ENCODE results near the gene DYNC1H1. TPM values are rescaled to one million over a fixed set of nuclear protein-coding genes. Genes with fewer than 3 reads are reported as not detected.

Gene DYNC1H1
- total and polyA plus RNA-seq, 2 of the 13 experiments (the other 11 are each of a cell fraction or from before 2014, with no cell fraction given) = 74.4 to 239 TPM

GRCh38 chr14:102086972-102087761, 122.8 kb downstream of the DYNC1H1 start, which contains the start of gene HSP90AA1 (continued):
- TF ChIP-seq USF2 (IDR thresholded peaks at IDR 0.05; ENCODE audit: low read depth, low read length) (no peak), USF2 (CRISPR knock-in tag; IDR thresholded peaks at IDR 0.05; ENCODE audit: borderline replicate concordance) (no peak), RELA (CRISPR knock-in tag; IDR thresholded peaks at IDR 0.05) (no peak), HINFP (CRISPR knock-in tag; IDR thresholded peaks at IDR 0.05; ENCODE audit: low read depth) (0 out of 2 replicates have a peak, but pooled peaks have one; percentile 1), ZNF567 (CRISPR knock-in tag; IDR thresholded peaks at IDR 0.05; ENCODE audit: borderline replicate concordance) (no peak; the same call in 1 of the 2 replicates), ZC3H13 (CRISPR knock-in tag; IDR thresholded peaks at IDR 0.05) (peak; percentile 56; the same call in 1 of the 2 replicates), ELF3 (CRISPR knock-in tag; IDR thresholded peaks at IDR 0.05) (peak; percentile 57), RERE (CRISPR knock-in tag; IDR thresholded peaks at IDR 0.05; ENCODE audit: low read depth) (no peak), CBX2 (IDR thresholded peaks at IDR 0.05; ENCODE audit: low read depth, low read length) (no peak), CBX2 (CRISPR knock-in tag; IDR thresholded peaks at IDR 0.05; ENCODE audit: low read depth) (no peak), ZNF232 (CRISPR knock-in tag; IDR thresholded peaks at IDR 0.05; ENCODE audit: borderline replicate concordance) (peak; percentile 5; the same call in 1 of the 2 replicates), SOX6 (IDR thresholded peaks at IDR 0.05) (no peak), SOX6 (CRISPR knock-in tag; IDR thresholded peaks at IDR 0.05) (0 out of 2 replicates have a peak, but pooled peaks have one; percentile 8), ZNF484 (CRISPR knock-in tag; IDR thresholded peaks at IDR 0.05; ENCODE audit: borderline replicate concordance, low read depth) (no peak), ZNF121 (CRISPR knock-in tag; IDR thresholded peaks at IDR 0.05) (peak; percentile 6; the same call in 1 of the 2 replicates), ZNF264 (CRISPR knock-in tag; IDR thresholded peaks at IDR 0.05) (0 out of 2 replicates have a peak, but pooled peaks have one; percentile 36), ZNF10 (CRISPR knock-in tag; IDR thresholded peaks at IDR 0.05; ENCODE audit: borderline replicate concordance, low read depth) (no peak), ZNF605 (CRISPR knock-in tag; IDR thresholded peaks at IDR 0.05) (peak; percentile 12; the same call in 1 of the 2 replicates), ZNF678 (CRISPR knock-in tag; IDR thresholded peaks at IDR 0.05) (no peak), FOXP1 (IDR thresholded peaks at IDR 0.05) (no peak), FOXP1 (CRISPR knock-in tag; IDR thresholded peaks at IDR 0.05) (no peak), ZNF550 (CRISPR knock-in tag; IDR thresholded peaks at IDR 0.05; ENCODE audit: borderline replicate concordance) (no peak; the same call in 1 of the 2 replicates)
